ENCODE results near the gene TXLNB.
A peak's percentile ranks its signal among the peaks of the same experiment; 100 is the strongest.
"Not testable (repeated sequence)": the region's sequence is repeated elsewhere in the genome, so short reads cannot be mapped to it uniquely, and the experiment has no call there.

The TXLNB gene

GRCh38 chr6:139308936-139309603 is 17.3 kb upstream of the TXLNB start:
- no peak for DNase-seq

- DNase-seq, result peak; percentile 14
Observed at GRCh38 chr6:139308286-139308916, 16.6 kb upstream of the TXLNB start.

GRCh38 chr6:139306291-139306981 is 14.6 kb upstream of the TXLNB start:
- no peak for DNase-seq

- no peak for DNase-seq
Observed at GRCh38 chr6:139303185-139303584, 11.4 kb upstream of the TXLNB start.

GRCh38 chr6:139297921-139298320 is 6.1 kb upstream of the TXLNB start:
- DNase-seq, result no peak

GRCh38 chr6:139296927-139297326 is 5.1 kb upstream of the TXLNB start:
- no peak for DNase-seq

- DNase-seq, result no peak
Observed at GRCh38 chr6:139295901-139296300, 4.1 kb upstream of the TXLNB start.

- no peak for DNase-seq
Observed at GRCh38 chr6:139294090-139294489, 2.3 kb upstream of the TXLNB start.

- DNase-seq, result not testable (repeated sequence)
Observed at GRCh38 chr6:139293230-139293629, 1.4 kb upstream of the TXLNB start.

- peak; percentile 82 for DNase-seq
Observed at GRCh38 chr6:139290787-139291311, 949 bp downstream of the TXLNB start.

- no peak for DNase-seq
Observed at GRCh38 chr6:139289233-139289632, 2.6 kb downstream of the TXLNB start.

- no peak for DNase-seq
Observed at GRCh38 chr6:139288496-139289040, 3.2 kb downstream of the TXLNB start.

GRCh38 chr6:139287868-139288267 is 3.9 kb downstream of the TXLNB start:
- no peak for DNase-seq

GRCh38 chr6:139286438-139286837 is 5.4 kb downstream of the TXLNB start:
- not testable (repeated sequence) for DNase-seq

- no peak for DNase-seq
Observed at GRCh38 chr6:139285590-139285989, 6.2 kb downstream of the TXLNB start.

- DNase-seq, result no peak
Observed at GRCh38 chr6:139284789-139285188, 7.0 kb downstream of the TXLNB start.

GRCh38 chr6:139282684-139283083 is 9.1 kb downstream of the TXLNB start:
- peak; percentile 25 for DNase-seq

- DNase-seq, result no peak
Observed at GRCh38 chr6:139278190-139278589, 13.6 kb downstream of the TXLNB start.

- DNase-seq, result no peak
Observed at GRCh38 chr6:139277587-139277986, 14.2 kb downstream of the TXLNB start.

GRCh38 chr6:139277161-139277560 is 14.6 kb downstream of the TXLNB start:
- DNase-seq, result no peak

- no peak for DNase-seq
Observed at GRCh38 chr6:139275279-139276055, 16.3 kb downstream of the TXLNB start.

- no peak for DNase-seq
Observed at GRCh38 chr6:139271056-139271455, 20.7 kb downstream of the TXLNB start.

GRCh38 chr6:139270249-139270648 is 21.5 kb downstream of the TXLNB start:
- no peak for DNase-seq

Measured in activated CD4-positive, alpha-beta T cell treated with anti-CD3 and anti-CD28 coated beads, Interleukin-10, Interleukin-2, amounts not matched to agents 100 ng/mL and 50 ng/mL, durations not matched to agents 16 hours and 8 hours (primary cell).